NCI-H748 (cell line): ENCODE measurements around the gene MVK.

Source experiments
- DNase-seq: peaks from one replicate; lab custom pipeline; 2025; ENCODE audit not compliant: unreplicated experiment; lab: John Stamatoyannopoulos, UW

Gene MVK

DNA sequence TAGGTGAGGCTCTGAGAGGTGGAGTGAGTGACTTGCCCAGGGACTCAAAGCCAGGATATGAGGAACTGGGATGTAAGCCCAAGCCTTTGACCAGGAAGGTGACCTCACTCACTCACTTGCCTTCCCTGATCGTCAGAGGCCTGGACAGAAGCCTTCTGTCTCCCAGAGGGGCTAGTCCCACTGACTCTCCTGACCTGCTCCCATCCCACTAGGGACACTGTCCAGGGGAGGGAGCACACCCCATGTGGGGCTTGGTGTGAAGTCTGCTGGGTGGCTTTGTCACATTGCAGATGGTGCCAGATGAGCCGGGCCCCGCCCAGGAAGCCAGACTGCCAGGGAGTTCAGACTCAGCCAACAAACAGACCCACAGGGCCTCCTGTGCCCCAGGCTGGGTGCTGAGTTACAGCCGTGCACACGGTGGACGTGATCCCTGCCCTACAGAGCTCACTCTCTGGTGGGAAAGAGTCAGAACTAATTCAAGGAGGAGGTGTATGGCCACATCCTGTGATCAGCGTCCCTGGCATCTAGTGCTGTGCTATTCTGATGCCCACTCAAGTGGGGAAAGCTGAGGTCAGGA lies 28.6 kb upstream of the MVK start:
- DNase-seq = no peak

DNA sequence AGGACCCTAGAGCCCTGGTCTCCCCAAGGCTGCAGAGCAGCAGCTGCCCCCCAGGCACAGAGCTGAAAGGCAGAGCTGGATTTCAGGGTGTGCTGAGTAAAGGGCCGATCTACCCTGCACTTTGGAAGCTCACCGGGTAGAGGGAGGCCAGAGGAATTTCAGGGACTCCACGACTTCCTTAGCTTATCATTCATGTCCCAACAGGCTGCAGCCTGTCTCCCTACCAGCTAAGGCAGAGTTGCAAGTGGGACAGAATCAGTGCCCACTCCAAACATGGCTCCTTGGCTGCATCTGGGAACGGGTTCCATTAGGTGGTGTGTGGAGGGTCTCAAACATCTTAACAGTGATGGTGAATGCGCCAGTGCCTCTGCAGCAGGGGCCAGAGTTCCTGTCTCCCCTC lies 27.8 kb upstream of the MVK start:
- no peak for DNase-seq

DNA sequence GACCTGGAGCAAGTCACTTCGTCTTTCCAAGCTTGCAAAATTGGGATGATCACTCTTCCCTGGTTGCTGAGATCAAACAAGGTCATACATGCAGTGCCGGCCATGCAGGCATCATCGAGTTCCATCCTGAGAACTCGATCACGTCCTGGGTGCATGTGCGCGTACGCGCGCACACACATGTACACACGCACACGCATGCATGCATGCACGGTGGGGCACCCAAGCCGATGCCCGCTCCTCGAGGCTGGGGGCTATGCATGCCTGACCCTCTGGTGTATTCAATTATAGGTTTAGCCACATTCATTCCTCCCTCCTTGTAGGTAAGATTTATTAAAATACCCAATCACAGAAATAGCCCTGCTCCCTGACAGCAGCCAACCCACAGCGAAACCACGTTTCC lies 26.3 kb upstream of the MVK start:
- no peak for DNase-seq

DNA sequence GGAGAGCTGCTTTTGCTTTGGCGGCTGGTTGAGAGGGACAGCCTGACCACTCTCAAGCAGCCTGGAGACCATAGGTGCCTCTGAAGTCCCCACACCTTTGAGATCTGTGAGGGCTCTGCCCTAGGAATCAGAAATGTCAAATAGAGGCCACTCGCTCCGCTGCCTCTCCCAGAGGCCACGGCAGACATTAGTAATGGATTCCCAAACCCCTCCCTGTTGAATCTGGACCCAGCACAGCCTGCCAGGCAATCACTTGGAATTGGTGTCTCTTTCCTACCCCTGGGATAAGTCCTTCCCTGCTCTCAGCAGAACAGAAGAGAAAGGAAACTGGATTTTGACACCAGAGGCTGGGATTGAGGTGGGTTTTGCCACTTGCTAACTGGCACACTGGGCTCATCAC lies 25.3 kb upstream of the MVK start:
- no peak for DNase-seq

DNA sequence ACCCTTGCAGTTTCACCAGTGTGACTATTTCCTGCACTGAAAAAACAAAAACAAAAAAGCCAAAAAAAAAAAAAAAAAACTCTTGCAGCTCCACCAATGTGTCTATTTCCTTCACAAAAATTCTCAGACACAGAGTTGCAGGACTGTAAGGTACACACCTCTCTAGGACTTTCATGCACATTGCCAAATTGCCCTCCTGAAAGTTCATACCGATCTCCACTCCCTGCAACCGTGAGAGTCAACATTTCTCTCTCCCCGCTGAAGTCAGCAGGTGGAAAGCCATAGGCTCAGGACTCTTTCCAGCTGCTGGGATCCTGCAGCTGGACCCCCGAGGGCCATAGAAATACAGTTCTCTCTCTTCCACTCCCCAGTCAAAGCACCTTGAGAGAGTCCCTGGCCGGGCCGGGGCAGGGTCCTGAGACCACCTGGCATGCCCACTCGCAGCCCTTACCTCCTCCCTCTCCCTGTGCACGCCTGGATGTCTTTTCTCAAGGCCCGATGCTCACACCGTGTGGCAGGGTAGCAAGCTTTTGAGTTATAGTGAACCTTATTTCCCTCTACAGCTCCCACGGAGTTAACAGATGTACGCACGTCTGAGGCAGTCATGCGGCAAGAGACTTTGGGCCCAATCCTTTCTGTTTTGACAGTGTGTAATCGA lies 23.9 kb upstream of the MVK start:
- DNase-seq = no peak

DNA sequence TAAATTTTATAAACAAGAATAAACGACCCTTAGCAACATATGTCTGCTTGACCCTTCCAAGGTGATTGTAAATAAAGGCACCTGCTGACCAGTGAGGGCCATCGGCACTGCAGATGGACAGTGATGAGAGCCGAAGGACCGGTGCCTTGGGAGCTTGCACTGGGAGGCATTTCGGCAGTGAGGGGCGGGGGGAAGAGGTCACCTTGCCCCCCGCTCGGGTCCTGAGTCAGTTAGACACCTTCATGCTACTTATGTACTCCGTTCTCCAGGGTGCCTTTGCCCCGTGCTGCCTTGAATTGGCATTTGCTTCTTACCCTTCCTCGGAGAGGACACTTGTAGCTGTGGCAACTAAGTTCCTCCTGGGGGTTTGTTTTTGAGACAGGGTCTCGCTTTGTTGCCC lies 23.3 kb upstream of the MVK start:
- no peak for DNase-seq

DNA sequence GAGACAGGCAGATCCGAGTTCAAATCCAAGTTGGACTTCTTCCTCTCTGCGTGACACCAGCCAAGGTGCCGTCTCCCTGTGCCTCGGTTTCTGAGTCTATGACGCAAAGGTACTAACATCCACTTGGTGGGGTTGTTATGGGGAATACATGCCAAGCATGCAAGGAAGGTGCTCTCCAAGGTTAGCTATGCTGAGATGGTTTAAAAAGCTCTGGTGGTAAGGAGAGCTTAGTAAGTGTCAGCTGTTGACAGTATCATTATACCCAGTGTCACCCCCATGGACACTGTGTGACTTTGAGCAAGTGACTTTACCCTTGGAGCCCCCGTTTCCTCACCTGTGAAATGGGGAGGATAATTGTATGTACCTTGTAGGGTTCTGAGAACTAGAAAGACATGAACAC lies 22.5 kb upstream of the MVK start:
- DNase-seq = no peak

DNA sequence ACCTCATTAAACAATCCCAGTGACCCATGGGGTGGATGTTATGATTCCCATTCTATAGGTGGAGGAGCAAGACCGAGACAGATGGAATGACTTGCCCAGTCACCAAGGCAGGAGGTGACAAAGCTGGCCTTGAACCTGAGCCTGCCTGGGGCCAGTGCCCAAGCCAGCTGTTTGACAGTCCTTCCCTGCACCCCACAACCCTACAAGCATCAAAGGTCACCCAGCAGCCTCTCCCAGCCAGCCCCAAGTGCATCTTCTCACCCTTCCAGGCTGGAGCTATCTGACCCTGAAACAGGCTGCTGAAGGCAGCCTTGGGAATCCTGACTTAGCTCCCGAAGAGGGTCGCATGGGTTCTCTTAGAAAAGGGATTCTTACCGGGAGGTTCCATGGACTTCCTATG lies 20.6 kb upstream of the MVK start:
- no peak for DNase-seq

DNA sequence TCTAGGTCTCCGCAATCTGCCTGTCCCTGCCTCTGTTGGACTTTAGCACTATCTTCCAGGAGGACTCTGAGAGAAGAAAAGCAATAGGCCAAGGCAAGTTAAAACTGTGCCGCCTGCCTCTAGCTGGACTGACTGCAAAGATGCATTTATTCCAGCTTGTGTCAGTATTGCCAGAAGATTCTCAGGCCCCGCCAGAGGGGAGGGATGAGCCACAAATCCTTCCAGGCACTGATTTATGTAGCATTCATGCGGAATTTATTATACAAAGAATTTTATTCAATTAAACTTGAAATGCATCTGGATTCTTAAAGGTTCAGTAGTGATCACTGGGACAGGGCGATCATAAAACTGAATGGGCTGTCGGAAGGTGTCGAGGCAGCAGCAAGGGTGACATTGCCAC lies 20.1 kb upstream of the MVK start:
- DNase-seq = no peak

DNA sequence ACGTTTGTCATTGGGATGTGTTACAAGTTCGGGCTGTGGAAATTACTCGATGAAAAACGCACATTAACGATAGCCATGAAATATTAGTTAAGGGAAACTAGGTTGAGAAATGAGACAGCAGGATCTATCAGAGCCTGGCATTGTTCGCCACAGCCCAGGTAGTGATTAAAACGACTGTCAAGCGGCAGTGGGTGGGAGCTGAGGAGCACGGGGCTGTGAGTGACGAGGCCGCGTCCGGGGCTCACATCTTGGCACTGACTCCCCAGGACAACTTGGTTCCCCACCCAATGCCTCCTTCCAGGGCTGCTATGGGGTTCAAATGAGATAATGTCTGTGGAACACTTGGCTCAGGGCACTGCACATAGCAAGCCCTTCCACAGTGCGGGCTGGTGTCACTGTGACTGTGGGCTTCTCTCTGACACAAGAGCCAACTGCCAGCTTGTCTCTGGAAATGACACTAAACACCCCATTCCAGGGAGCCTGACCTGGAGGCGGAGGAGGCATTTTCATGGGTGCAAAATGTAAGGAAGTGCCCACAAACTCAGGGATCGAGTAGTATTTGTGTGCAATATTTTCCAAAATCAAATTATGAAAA lies 19.6 kb upstream of the MVK start:
- peak; percentile 24 for DNase-seq

DNA sequence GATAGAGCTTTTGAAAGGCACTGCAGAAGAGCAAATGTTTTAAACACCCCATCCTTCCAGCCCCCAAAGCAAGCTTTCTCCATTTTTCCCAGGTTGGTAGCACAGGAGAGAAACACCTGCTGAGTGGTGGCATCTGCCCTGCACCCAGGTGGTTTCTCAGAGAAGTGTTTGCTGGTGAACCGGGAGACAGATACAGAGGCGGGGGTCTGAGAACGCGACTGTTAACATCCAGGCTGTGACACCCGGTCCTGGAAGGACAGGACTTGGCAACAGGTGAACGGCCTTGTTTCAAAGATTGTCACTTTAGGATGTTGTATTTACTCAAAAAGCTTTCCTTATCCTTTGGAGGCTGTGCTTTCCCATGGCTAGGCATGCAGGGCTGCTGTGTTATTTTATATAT lies 18.8 kb upstream of the MVK start:
- no peak for DNase-seq

DNA sequence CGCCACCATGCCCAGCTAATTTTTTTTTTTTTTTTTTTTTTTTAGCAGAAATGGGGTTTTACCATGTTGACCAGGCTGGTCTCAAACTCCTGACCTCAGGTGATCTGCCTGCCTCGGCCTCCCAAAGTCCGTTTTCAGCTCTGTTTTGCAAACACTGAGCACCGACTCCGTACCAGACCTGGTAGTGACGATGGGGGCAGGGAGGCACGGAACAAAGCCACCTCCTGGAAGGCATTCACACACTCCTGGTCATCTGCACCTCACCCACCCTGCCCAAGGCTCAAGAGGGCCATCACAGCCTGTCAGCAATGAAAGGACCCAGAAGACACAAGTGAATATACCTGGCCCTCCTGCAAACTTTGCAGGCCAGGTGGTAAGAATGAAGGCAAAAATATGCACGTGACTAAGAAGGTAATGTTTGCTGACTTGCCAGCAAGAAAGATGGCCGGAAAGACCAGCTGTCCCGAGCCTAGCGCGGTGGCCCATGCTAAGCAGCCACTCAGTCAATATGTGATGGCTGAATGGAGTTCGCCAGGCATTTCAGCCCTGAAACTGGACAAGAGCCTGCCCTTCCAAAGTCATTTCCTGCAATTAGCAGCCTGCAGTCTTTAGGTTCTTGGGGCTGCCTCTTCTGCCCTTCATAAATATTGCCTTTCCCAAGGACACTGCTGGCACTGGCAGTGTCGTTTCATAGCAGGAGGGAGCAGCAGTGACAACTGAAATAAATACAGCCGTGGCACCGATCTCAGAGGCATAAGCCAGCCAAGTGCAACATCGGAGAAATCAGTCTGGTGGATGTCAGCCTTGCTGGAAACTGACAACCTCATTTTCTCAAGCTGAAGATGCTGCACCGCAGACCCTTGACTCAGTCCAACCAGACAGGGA lies 17.9 kb upstream of the MVK start:
- no peak for DNase-seq

DNA sequence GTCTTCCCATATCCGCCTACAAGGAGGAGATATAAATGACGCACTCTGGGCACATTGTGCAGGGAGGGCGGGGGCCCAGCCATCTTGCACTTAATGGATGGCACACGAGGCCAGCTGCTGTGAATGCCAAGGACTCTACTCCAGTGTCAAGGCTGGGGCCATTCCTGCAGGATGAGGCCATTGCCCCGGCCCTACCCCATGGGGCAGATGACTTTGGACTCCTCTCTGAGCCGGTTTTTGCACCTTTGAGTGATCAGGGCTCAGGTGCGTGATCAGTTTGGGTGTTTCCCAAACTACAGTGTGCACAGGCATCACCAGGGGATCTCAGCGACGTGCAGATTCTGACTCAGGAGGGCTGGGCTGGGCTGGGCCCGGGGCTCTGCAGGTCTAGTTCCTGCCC lies 16.4 kb upstream of the MVK start:
- DNase-seq = no peak

DNA sequence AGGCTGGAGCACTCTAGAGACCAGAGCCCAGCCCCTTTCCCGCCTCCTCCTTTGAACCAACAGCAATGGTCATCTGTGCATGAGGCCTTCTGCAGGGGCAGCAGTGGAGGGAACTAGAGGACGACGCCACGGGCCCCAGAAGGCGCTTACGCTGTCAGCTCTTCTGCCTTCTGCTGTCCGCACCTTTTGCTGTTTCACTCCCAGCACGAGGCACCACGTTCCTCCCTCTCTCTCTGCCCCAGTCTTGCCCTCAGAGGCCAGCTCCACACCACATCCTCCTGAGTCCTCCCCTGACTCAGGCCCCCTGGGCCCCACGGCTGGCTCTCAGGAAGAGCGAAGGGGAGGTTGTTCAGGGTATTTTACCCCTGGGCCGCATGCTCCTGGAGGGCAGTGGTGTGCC lies 15.8 kb upstream of the MVK start:
- DNase-seq = no peak

DNA sequence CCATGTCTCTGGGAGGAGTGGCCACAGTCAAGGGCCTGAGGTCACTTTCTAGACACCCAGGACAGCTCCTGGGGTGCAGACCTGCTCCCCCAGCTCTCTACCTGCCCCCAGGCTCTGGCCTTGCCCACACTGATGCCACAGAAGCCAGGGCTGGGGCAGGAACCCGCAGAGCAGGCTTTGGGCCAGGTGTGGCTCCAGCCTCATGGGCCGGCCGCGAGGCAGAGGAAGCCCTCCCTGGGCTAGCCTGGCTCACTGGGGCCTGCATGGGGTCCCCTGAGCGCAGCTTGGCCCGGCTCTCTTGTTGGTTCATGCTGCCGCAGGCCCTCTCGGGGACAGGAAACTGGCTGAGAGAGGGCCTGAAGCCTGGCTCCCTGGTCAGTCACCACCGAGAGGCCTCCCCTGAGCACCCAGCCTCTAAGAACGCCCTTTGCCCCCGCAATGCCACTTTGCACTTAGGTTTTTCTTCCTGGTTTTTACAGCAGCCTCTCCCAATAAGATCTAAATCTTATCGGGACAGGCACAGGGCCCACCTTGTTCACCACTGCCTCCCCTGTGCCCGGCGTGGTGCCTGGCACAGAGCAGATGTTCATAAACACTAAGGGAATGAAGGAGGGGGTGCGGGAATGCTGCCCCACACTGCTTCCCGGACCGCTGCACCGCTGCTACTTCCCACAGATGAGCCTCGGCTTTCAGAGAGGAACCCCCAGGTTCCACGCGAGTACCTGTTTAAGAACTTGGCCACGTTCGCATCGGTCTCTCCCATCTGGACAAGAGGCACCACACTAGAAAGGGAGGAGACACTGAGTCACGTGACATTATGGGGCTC lies 15.0 kb upstream of the MVK start:
- no peak for DNase-seq

DNA sequence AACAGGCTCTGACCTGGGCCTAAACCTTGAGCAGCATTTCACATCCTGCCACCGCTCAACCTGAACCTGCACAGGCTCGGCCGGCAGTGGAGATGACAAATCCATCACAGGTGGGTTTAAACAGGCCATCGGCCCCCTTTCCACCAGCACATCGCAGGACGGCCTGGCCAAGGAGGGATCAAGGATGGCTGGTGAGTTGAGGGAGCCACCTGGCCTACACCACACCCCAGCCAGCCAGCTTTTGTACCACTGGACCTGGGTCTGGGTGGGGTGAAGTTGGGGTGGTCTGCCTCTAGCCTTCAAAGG lies 14.4 kb upstream of the MVK start:
- DNase-seq = no peak

DNA sequence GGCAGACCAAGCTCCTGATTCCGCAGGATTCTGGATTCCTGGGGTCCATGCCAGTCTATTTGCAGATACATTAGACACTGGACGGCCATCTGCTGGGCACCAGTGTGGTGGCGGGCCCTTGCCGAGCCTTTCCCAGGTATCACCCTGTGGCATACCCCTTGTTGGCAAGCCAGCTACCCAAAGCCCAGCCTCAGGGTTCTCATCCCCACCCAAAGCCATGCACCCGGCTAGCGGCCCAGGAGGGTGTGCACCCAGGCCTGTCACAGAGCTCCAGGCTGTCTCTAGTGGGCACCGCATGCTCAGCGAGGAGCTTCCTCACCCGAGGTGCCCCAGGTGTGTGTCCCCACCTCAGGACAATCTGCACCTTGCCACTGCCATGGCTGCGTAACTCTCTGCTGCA lies 14.0 kb upstream of the MVK start:
- no peak for DNase-seq

DNA sequence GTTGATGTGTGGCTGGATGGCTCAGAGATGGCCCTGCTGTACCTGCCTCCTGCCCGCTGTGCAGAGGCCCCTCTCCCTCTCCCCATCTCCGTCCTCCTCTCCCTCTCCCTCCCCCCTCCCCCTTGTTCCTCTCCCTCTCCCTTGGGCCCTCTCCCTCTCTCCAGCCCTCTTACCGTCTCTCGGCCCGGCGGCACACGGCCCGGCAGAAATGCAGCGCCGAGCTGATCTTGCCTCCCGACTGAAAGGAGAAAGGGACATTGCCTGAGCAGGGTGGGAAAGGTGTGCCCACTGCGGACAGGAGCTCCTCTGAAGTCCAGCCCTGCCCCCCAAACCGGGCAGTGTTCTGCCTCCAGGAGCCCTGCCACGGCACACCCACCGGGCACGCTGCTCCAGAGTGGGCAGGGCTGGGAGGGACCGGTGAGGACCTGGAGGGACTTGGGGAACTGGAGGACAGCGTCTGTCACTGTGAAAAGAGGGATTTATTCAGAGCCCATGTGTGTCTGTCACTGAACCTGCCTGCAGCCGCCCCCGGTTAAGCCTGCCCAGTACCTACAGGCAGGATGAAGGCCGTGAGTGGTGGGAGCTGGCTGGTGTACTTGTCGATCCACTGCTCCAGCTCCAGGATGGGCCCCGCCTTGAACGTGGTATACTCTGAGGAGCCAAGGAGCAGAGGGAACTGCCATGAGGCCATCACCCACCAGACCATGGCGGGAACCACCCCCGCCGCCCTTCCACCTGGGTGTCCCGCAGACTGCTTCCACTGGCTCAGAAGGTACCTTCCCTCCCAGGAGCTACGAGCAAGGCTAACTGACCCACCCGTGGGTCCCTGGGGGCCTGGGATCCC lies 12.5 kb upstream of the MVK start:
- no peak for DNase-seq

DNA sequence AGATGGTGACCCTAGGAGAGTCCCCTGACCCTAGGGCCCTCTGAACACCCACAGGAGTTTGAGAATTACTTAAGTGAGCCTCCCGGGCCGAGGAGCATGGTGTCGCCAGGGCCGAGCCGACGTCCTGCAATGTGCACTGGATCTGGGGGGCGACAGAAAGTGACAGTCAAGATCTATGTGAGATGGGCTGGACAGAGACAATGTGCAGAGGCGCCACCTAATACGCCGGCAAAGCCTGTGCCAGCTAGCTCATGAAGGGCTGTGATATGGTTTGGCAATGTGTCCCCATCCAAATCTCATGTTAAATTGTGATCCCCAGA lies 11.9 kb upstream of the MVK start:
- no peak for DNase-seq

DNA sequence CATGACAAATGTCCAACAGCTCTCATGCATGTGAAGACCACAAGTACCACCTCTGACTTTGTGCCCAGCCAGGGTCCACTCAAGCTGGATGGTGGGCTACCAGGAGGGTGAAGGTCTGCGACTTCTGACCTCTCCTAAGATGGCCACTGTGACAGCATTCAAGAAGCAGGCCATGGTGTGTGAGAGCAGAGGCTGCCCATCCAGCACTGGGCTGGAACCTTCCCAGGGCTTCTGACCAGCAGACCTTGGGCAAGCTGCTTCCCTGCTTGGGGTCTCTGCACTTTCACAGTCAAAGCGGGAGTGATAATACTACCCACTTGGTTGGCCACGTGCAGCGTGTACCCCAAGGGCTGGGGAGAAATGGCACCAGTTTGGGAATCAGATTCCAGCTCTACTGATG lies 10.7 kb upstream of the MVK start:
- no peak for DNase-seq
